LNCaP clone FGC (cell line): ENCODE data around the gene CTBP1.

ENCODE experiments used
- DNase-seq: peaks from one replicate; pipeline ENCODE4 v3.0.0-alpha.2; 2011; ENCODE audit warnings: low read depth
- H3K4me3 ChIP-seq: 2 replicates; pipeline ENCODE4 v1.5.1; 2011; ENCODE audit warnings: mild to moderate bottlenecking, low read depth, low read length, control low read depth
- TF ChIP-seq, protein P1 (sequence below): IDR thresholded peaks from 2 replicates; pipeline ENCODE4 v1.5.1; 2012; ENCODE audit warnings: mild to moderate bottlenecking; ENCODE audit not compliant: control insufficient read depth, insufficient read depth; ENCODE audit errors: extremely low read depth

Gene CTBP1

DNA sequence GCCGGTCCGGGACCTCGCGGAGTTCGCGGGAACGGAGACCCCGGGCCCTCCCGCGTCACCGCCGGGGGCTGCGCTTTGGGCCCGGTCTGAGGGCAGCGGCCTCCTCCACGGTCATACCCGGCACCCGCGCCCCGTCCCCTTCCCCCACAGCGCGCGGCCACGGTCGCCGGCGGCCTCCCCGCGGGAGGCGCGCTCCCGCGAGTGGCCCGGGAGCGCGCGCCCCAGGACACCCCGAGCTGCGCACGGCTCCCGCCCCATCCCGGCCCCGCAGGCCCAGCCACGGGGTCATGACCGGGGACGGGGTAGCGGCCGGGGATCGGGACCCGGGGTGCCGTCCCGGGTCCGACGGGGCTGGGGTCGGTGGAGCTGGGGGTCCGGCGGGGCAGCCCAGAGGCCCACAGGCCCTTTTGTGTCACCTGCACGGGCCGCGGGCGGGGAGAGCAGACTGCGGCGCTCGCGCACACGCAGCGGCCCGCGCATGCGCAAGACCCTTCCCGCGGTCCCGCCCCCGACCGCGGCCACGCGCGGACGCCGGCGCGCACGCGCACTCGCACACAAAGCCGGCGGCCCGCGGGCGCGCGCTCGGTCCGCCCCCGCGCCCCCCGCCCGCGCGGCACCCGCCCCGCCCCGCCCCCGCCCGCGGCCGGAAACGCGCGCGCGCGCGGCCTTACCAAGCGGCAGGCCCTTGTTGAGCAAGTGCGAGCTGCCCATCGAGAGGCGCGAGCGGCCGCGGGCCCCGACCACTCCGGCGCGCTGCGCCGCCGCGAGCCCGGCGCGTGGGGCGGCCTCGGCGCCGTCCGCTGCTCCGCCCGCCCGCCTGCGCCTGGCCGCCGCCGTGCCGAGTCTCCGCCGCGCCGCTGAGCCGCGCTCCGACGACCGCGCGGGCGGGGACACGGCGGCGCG is at the start of gene CTBP1:
CTBP1 (minus strand) TSS at position 886 of the 903 bp plus-strand sequence. CDS start 7,799 bp downstream, outside the sequence.
- TF ChIP-seq, protein P1, sequence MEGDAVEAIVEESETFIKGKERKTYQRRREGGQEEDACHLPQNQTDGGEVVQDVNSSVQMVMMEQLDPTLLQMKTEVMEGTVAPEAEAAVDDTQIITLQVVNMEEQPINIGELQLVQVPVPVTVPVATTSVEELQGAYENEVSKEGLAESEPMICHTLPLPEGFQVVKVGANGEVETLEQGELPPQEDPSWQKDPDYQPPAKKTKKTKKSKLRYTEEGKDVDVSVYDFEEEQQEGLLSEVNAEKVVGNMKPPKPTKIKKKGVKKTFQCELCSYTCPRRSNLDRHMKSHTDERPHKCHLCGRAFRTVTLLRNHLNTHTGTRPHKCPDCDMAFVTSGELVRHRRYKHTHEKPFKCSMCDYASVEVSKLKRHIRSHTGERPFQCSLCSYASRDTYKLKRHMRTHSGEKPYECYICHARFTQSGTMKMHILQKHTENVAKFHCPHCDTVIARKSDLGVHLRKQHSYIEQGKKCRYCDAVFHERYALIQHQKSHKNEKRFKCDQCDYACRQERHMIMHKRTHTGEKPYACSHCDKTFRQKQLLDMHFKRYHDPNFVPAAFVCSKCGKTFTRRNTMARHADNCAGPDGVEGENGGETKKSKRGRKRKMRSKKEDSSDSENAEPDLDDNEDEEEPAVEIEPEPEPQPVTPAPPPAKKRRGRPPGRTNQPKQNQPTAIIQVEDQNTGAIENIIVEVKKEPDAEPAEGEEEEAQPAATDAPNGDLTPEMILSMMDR, result no peak
- peak within 1 kb of the TSS; percentile 85 for H3K4me3 ChIP-seq
- no peak for DNase-seq

DNA sequence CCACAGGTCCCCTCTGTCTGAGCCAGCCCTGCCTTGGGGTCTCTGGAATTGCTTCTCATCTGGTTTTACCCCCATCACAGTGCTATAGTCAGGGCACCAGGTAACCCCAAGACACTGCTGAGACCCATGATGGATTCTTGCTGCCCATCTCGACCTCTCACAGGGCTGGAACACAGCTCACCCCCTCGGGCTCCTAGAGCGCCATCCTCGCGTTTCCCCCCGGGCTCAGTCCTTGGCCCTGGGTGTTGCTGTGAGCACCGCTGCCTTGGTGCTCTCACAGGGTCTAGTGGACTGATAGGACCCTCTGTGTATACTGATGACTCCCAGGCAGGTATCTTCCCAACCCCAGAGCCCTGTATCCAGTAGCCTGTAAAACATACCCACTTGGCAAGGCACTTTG is 49.5 kb upstream of the CTBP1 start:
- no peak for DNase-seq
- TF ChIP-seq, protein P1, result no peak
- no peak overlapping the region for H3K4me3 ChIP-seq

DNA sequence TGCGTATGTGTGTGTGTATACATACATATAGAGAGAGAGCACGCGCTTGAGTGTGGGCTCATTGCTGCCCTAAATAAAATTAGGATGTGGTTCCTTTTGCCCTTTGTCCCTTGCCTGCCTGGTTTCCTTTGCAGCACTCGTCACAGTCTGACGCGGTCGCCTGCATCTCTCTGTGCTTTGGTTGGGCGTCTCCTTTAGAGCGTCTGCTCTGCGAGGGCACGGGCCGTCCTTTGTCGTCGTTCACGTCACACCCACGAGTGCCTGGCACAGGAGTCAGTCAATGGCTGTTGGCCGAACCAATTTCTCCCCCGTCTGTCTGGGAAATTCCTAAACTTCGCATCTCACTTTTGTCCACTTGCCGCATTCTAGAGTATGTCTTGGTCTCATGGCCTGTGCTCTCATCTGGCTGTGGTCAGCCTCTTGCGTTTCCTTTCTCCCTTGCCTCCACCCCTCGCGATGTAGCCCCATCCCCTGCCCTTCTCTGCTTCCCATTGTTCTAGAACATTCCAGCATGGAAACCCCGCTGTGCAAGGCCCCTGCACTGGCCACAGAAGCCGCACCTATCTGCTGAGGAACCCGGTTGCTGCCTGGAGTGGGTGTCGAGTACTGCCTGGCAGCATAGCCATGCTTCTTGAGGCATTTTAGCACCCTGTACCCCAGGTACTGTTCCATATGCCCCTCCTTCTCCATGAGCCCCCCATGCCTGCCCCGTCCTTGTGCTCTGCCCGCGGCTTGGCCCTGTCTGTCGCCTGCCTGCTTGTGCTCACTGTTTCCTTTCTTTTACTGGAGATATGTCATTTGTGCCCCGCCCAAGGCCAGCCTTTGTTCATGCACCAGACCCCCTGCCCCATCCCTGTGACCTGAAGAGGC is 48.8 kb upstream of the CTBP1 start:
- no peak overlapping the region for H3K4me3 ChIP-seq
- TF ChIP-seq, protein P1, result no peak
- DNase-seq, result no peak

DNA sequence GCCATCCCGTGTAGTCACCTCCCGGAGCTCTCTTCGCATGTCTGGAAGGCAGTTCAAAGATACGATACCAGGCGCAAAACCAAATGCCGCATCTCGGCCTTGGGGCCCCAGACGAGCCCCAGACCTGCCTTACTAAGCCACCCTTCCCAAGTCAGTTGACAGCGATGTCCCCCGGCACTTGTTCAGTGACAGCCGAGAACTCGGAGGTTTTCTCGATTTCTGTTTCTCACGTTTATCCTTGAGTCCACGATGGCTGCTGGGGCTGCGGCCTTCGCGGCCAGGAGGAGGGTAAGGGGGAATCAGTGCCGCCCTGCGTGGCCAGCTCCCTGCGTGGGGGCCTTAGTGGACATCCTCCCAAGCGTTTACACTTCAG is 48.1 kb upstream of the CTBP1 start:
- no peak for DNase-seq
- TF ChIP-seq, protein P1, result no peak
- H3K4me3 ChIP-seq, result no peak overlapping the region

DNA sequence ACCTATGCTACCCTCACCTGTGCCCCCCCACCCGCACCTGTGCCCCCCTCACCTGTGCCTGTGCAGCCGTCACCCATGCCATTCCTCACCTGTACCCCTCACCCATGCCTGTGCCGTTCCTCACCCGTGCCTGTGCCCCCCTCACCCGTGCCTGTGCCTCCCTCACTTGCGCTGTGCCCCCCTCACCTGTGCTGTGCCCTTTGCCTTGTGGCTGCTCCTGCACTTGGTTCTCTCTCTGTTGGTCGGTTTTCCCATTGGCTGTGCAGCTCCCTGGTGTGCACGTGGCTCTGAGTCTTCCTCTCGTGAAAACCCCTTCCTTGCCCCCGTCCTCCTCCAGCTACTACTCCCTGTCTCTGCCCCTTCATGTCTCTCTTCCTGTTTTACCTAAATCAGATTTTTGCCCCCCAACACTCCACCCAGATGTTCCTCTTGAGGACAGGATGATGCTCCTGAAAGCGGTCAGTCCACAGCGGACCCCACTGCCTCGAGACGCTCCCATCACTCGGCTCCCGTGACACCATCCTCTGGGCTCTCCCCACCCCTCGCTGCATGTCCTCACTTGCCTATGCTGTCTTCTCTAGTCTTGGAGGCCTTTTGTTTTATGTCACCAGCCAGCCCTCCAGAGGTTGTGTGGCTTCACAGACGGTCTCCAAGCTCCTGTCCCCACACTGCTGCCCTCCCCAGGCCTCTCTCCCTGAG is 47.5 kb upstream of the CTBP1 start:
- TF ChIP-seq, protein P1, result no peak
- H3K4me3 ChIP-seq, result no peak overlapping the region
- DNase-seq, result no peak

DNA sequence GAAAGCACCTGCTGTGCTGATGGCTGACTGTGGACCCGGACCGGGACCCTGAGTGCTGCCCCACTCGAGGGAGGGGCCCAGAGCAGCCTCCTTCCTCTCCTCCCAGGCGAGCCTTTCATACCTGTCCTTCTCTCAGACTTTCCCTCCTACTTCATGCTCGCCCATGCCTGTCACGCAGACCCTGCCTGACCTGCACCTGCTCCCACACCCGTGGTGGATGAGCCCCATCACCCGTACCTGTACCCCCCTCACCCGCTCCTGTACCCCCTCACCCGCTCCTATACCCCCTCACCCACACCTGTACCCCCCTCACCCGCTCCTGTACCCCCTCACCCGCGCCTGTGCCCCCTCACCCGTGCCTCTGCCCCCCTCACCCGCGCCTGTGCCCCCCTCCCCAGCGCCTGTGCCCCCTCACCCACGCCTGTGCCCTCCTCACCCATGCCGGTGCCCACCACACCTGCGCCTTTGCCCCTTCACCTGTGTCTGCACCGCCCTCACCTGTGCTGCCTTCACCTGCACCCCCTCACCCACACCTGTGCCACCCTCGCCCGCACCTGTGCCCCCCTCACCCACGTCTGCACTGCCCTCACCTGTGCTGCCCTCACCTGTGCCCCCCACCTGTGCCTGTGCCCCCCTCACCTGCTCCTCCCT is 46.6 kb upstream of the CTBP1 start:
- no peak for DNase-seq
- H3K4me3 ChIP-seq, result no peak overlapping the region
- TF ChIP-seq, protein P1, result no peak
